T-helper 1 cell treated with Interleukin-12 subunit alpha and Interleukin-12 subunit beta and Interleukin-4 antibody, amounts not matched to agents 30 μg/mL and 1 μg/mL, for 36 hours (primary cell): ENCODE results near the gene SPINK8.

Experiments
- H3K27ac Mint-ChIP-seq: one replicate; pipeline ENCODE4 v1.8.0; 2021; ENCODE audit warnings: mild to moderate bottlenecking, mixed read lengths
- H3K27me3 Mint-ChIP-seq: one replicate; pipeline ENCODE4 v1.8.0; 2021; ENCODE audit warnings: low read depth, mixed read lengths
- H3K36me3 Mint-ChIP-seq: one replicate; pipeline ENCODE4 v1.8.0; 2021; ENCODE audit warnings: low read depth, mixed read lengths
- H3K4me1 Mint-ChIP-seq: one replicate; pipeline ENCODE4 v1.8.0; 2021; ENCODE audit warnings: low read depth, mixed read lengths
- H3K4me3 Mint-ChIP-seq: one replicate; pipeline ENCODE4 v1.8.0; 2021; ENCODE audit warnings: mild to moderate bottlenecking, moderate library complexity, mixed read lengths
- H3K9me3 Mint-ChIP-seq: one replicate; pipeline ENCODE4 v1.8.0; 2021; ENCODE audit warnings: mixed read lengths

Gene SPINK8

GRCh38 chr3:48301800-48302166, 31.7 kb downstream of the SPINK8 start:
- H3K4me3 Mint-ChIP-seq = peak overlapping the region; percentile 90

DNA sequence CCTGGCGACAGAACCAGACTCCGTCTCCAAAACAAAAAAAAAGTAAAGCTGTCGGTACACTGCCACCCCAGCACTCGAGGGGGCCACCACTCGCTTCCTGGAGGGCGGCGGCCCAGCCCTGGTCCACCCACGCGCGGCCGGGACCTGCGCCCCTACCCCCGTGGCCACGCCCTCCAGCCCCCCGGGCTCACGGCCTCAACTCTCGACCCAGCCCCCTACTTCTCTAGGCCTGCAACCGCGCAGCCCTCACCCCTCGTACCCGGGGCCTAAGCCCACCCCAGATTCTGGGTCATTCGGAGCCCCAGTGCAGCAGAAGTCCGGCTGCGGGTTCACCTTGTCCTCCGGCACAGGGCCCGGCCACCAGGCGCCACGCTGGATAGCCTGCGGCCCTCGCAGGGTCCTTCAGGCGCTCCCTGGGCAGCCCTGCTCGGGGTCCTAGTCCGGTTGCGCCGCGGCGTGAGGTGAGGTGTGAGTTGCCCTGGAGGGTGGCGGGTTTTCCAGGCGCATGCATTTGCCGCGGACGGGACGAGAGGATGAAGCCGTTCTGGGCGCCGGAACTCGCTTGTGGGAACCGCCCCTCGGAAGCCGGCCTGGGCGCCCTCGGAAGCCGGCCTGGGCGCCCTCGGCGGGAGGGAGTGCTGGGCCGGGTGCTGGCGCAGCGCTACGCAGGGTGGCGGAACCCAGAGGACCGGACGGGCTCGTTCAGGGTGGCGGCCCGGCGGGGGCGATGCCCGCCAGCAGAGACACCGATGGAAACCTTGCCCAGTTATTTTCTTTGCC, 32.3 kb downstream of the SPINK8 start, which contains the start of gene NME6:
Gene NME6 (minus strand): TSS at position 348 of the 780 bp plus-strand sequence.
- peak within 1 kb of the TSS; percentile 90 for H3K4me3 Mint-ChIP-seq
- no peaks in the 10 kb centered on the region for H3K9me3 Mint-ChIP-seq
- peaks cover 28% of the 10 kb centered on the region for H3K4me1 Mint-ChIP-seq
- peak within 1 kb of the TSS; percentile 98 for H3K27ac Mint-ChIP-seq
- peaks cover 19% of the 10 kb centered on the region for H3K36me3 Mint-ChIP-seq
- peaks cover 14% of the 10 kb centered on the region for H3K27me3 Mint-ChIP-seq

More at GRCh38 chr3:48301800-48302166, 31.7 kb downstream of the SPINK8 start:
- H3K27ac Mint-ChIP-seq = peak overlapping the region; percentile 84
- peaks cover 16% of the 10 kb centered on the region for H3K27me3 Mint-ChIP-seq
- peaks cover 14% of the 10 kb centered on the region for H3K36me3 Mint-ChIP-seq
- H3K4me1 Mint-ChIP-seq = peaks cover 30% of the 10 kb centered on the region
- no peaks in the 10 kb centered on the region for H3K9me3 Mint-ChIP-seq

DNA sequence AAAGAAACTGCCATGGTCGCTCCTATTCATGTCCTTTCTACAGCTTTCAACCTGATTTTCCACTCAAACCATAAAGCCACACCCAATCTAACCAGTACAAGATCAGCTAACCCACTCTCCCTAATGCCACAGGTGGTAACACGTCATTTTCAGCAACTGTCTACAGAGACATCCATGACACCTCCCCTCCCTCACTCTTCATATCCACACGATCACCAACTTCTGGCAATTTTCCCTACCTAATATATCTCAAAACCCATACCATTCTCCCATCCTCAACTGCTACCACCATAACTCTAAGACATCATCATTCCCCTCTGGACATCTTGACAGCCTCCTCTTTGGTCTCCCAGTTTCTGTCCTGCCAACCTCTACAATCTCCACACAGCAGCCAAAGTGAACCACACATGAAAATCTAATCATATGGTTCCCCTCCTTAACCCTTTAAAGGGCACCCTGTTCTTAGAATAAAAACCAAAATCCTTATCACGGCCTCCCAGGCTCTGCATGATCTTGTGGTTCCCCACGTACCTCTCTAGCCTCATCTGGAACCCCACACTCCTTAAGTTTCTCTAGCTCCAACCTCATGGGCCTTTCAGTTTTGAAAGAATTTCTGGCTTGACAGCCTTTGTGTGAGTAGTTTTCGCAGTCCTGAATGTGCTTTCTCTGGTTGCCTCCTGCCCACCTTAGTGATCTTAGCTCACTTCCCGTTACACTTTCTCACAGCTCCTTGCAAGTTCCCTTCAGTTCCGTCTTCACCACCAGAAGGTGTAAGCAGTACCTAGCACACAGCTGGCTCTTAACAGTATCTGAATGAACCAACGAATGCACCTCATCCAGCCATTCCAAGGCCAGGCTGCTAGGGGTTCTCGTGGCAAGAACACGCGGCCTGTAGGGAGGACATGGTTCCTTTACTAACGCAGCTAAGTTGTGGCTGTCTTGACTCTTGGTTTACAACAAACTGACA, 33.4 kb downstream of the SPINK8 start:
- Mint-ChIP-seq H3K27ac (peak overlapping the region; percentile 98), H3K36me3 (peaks cover 21% of the 10 kb centered on the region), H3K27me3 (peaks cover 5% of the 10 kb centered on the region), H3K4me1 (peaks cover 28% of the 10 kb centered on the region), H3K4me3 (peak overlapping the region; percentile 90), H3K9me3 (no peaks in the 10 kb centered on the region)

- H3K4me1 Mint-ChIP-seq = peaks cover 23% of the 10 kb centered on the region
- peaks cover 36% of the 10 kb centered on the region for H3K36me3 Mint-ChIP-seq
- H3K27me3 Mint-ChIP-seq = no peaks in the 10 kb centered on the region
- H3K9me3 Mint-ChIP-seq = no peaks in the 10 kb centered on the region
- no peak overlapping the region for H3K4me3 Mint-ChIP-seq
- no peak overlapping the region for H3K27ac Mint-ChIP-seq
Observed at GRCh38 chr3:48297111-48297810, 36.2 kb downstream of the SPINK8 start.

DNA sequence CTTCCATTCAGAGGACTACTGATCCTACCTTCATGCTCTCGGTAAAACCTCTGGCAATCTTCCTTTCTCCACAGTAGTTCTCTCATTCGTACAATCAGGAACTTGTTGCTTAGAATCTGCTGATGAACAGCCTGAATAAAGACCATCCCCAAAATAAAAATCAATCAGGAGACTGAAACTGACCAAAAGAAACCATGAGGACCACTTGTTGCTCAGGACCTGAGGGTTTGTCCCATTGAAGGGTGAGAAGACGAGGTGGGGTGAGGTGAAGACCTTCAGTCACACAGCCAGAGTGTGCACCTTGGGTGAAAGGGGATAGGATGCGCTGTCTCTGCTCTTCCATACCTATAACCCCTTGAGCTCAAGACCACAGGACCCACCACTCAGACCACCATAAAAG, 36.8 kb downstream of the SPINK8 start:
- H3K27ac Mint-ChIP-seq = no peak overlapping the region

GRCh38 chr3:48294611-48295263, 38.7 kb downstream of the SPINK8 start:
- Mint-ChIP-seq H3K27ac (no peak overlapping the region), H3K36me3 (peaks cover 36% of the 10 kb centered on the region)

More for the DNA sequence above, 36.8 kb downstream of the SPINK8 start:
- H3K36me3 Mint-ChIP-seq = peaks cover 37% of the 10 kb centered on the region
- H3K27me3 Mint-ChIP-seq = no peaks in the 10 kb centered on the region
- no peaks in the 10 kb centered on the region for H3K9me3 Mint-ChIP-seq
- H3K4me1 Mint-ChIP-seq = peaks cover 18% of the 10 kb centered on the region
- no peak overlapping the region for H3K4me3 Mint-ChIP-seq

GRCh38 chr3:48289659-48290058, 43.8 kb downstream of the SPINK8 start:
- Mint-ChIP-seq H3K4me1 (no peaks in the 10 kb centered on the region), H3K9me3 (no peaks in the 10 kb centered on the region), H3K27me3 (no peaks in the 10 kb centered on the region), H3K4me3 (no peak overlapping the region), H3K36me3 (peaks cover 34% of the 10 kb centered on the region), H3K27ac (no peak overlapping the region)

More at GRCh38 chr3:48294611-48295263, 38.7 kb downstream of the SPINK8 start:
- Mint-ChIP-seq H3K4me3 (no peak overlapping the region), H3K4me1 (peaks cover 10% of the 10 kb centered on the region), H3K9me3 (no peaks in the 10 kb centered on the region), H3K27me3 (no peaks in the 10 kb centered on the region)

GRCh38 chr3:48287034-48287433, 46.4 kb downstream of the SPINK8 start:
- H3K4me1 Mint-ChIP-seq = no peaks in the 10 kb centered on the region
- H3K27ac Mint-ChIP-seq = no peak overlapping the region
- no peaks in the 10 kb centered on the region for H3K27me3 Mint-ChIP-seq
- no peak overlapping the region for H3K4me3 Mint-ChIP-seq
- H3K36me3 Mint-ChIP-seq = peaks cover 16% of the 10 kb centered on the region
- H3K9me3 Mint-ChIP-seq = no peaks in the 10 kb centered on the region

GRCh38 chr3:48286308-48286707, 47.2 kb downstream of the SPINK8 start:
- H3K4me3 Mint-ChIP-seq = no peak overlapping the region

GRCh38 chr3:48285675-48286074, 47.8 kb downstream of the SPINK8 start:
- no peak overlapping the region for H3K4me3 Mint-ChIP-seq
- no peaks in the 10 kb centered on the region for H3K27me3 Mint-ChIP-seq
- no peak overlapping the region for H3K27ac Mint-ChIP-seq
- H3K4me1 Mint-ChIP-seq = no peaks in the 10 kb centered on the region
- no peaks in the 10 kb centered on the region for H3K9me3 Mint-ChIP-seq
- peaks cover 16% of the 10 kb centered on the region for H3K36me3 Mint-ChIP-seq

More at GRCh38 chr3:48286308-48286707, 47.2 kb downstream of the SPINK8 start:
- Mint-ChIP-seq H3K9me3 (no peaks in the 10 kb centered on the region), H3K4me1 (no peaks in the 10 kb centered on the region), H3K27me3 (no peaks in the 10 kb centered on the region), H3K27ac (no peak overlapping the region), H3K36me3 (peaks cover 16% of the 10 kb centered on the region)

DNA sequence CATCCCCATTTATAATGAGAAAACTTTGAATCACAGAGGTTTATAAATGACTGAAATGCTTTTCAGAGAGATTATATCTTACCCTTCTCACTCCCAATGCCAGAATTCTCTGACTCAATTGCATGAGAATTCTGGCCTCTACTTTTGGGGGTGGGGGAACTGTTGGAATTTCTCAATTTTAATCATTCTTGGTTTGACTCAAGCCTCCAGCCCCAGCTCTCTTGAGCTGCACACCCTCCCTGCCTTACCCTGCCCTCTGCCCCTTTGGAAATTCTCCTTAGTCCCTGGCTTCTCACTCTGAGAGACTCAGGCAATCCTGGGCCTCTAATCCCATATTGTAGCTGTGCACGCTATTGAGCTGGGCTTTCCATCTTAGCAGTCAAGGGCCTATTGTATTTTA, 48.3 kb downstream of the SPINK8 start:
- no peaks in the 10 kb centered on the region for H3K9me3 Mint-ChIP-seq
- H3K4me1 Mint-ChIP-seq = no peaks in the 10 kb centered on the region
- H3K27ac Mint-ChIP-seq = no peak overlapping the region
- H3K27me3 Mint-ChIP-seq = no peaks in the 10 kb centered on the region
- H3K36me3 Mint-ChIP-seq = peaks cover 16% of the 10 kb centered on the region
- H3K4me3 Mint-ChIP-seq = no peak overlapping the region

DNA sequence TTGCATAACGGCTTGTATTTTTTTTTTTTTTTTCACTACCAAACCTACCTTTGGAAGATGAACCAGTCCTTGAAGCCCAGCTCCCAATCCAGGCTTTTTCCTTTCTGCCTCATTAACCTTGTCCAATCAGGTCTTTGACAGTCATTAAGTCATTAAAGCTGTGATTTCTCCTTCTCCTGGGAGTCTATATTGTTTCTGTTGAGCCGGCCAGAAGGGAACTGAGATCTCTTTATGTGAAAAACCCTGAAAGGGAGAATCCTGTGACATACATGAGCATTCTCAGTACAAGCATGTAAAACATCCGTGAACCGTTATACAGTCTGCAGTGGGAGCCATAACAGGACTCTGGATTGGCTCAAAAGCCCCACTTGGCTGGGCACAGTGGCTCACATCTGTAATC, 52.6 kb downstream of the SPINK8 start:
- H3K4me1 Mint-ChIP-seq = peaks cover 1% of the 10 kb centered on the region
- peaks cover 1% of the 10 kb centered on the region for H3K36me3 Mint-ChIP-seq
- H3K27ac Mint-ChIP-seq = no peak overlapping the region
- no peaks in the 10 kb centered on the region for H3K9me3 Mint-ChIP-seq
- H3K27me3 Mint-ChIP-seq = no peaks in the 10 kb centered on the region
- H3K4me3 Mint-ChIP-seq = no peak overlapping the region

GRCh38 chr3:48278884-48279559, 54.4 kb downstream of the SPINK8 start:
- Mint-ChIP-seq H3K27ac (no peak overlapping the region), H3K4me3 (no peak overlapping the region), H3K4me1 (peaks cover 1% of the 10 kb centered on the region), H3K9me3 (no peaks in the 10 kb centered on the region), H3K36me3 (peaks cover 1% of the 10 kb centered on the region), H3K27me3 (no peaks in the 10 kb centered on the region)
